NCI-H524 treated with DMSO at 0.1 percent for 48 hours (cell line): ENCODE measurements around the gene ZNF605.
"Not testable (repeated sequence)": the region's sequence is repeated elsewhere in the genome, so short reads cannot be mapped to it uniquely, and the experiment has no call there.

Experiments
- DNase-seq: peaks from one replicate; lab custom pipeline; 2025; lab: John Stamatoyannopoulos, UW

Gene ZNF605

DNA sequence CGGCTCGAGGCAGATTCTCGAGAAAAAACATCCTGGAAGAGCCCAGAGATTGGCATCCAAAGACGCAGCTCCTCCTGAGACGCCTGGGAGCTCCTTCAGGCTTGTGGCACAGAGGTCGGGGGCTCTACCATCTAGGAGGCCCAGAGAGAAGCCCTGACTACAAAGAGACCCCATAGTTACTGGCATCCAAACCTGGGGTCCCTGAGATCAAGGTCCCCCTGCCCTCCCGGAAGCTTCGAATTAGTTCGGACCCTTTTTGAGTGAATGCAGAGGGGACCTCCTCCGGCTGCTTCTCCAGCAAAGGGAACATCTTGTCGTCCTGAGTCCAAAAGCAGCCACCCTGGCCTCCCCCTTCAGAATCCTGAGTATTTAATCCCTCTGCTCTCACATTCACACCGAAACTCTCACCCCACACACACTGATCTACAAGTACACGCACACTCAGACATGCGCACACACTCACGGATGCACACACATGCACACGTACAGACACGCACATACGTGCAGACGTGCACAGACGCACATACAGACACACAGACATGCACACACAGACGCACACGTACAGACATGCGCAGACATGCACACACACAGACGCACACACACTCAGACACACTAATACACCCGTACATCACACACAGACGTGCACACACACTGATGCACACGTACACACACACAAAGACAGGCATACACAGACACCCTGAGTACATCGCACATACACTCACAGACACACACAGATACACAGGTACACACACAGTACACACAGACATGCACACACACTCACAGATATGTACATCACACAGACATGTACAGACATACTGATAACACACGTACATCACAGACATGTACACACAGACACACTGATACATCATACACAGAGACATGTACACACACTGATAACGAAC is 5.9 kb downstream of the ZNF605 start:
- DNase-seq, result no peak

DNA sequence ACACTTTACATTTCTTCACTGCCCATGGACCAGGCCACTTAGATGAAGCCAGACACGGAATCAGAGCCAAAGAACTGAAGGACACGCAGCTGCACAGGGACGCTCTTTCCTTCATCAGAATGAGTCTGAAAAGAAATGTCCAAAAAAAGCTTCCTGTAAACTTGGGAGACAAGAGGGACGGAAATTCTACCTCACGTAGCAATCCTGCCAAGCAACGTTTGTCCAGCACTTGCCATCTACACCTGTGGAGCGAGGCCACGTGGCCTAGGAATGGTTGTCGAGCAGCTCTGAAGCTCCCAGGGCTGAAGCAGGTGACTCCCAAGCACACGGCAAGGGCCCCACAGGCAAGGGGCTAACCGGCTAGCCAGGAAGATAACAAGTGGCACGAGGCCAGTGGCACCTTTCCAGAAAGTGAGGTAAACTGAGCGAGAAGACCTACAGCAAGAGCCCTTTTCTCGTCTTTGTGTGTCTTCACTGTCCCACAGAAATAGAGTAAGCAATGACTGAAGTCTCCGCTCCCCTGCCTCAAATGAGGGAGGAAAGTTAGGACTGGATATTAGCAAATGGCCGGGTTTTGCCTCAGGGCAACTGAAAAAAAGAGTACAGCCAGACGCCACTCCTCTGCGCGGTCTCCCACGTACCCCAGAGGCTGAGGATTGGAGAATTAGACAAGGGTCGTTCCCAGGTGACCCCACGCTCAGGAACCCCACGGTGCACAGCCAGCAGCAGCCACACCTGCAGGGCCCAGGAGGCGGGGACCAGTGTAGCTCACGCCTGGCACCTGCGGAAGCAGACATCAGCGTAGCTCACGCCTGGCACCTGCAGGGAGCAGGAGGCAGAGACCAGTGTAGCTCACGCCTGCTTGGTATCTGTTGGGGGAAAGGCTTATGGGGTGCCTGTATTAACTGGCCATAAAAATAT is 7.7 kb downstream of the ZNF605 start:
- DNase-seq, result no peak

DNA sequence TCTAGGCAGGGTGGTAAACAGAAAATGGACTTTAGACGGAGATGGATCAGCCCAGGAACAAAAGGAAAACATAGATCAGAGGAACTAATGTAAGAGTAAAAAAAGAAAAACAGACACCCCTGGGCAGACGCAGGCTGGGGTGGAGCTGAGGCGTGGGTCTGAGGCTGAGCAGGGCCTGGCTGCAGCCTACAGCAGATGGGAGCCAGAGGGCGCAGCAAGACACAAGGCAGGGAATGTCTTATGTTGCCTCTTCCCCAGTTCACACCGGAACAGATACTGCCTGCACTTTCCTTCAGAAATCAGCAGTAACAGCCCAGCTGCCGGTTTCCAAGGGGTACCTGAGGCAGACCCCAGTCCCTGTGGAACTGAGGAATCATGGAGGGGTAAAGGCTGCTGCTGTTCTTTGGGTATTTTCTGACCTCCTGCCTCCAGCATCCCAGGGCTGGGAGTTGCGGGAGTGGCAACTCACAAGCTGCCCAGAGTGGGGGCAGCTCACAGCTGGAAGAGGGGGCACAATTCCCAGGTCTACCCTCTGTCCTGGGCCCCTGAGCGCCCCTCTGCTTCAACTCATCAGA is 9.8 kb downstream of the ZNF605 start:
- no peak for DNase-seq

DNA sequence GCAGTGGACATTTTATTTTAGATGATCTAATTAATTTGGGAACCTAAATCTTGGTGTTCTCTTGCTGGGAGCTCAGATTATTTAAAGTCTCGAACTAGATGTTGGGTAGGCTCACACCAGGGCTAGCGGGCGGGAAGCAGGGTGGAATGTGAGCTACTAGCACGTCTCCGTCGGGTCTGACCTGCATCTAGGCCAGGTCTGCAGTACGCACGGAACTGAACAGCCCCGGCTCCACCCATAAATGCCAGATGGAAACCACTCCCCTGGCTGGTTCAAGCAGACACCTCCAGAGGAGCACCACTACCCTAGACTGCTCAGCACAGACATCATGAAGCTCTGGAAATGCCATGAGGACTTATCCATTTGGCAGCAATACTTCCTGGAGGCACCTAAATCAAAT is 10.3 kb downstream of the ZNF605 start:
- no peak for DNase-seq

DNA sequence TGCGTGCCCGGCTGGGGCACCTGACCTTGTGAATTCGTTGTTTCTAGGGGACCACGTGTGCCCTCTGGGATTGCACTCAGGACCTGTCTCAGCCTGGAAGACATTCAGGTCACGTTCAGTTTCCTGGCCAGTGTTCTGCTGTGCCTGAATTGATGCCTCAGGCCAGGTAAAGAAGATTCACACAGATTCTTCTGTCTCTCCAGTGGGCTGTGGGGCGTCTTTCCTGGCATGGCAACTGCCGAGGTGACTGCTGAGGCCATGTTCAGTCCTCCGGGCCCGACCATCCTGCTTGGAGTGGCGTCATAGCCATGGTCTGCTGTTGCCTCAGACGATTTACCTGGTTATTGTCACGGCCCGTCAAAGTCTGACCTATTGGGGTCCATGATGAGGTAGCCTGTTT is 13.5 kb downstream of the ZNF605 start:
- DNase-seq, result no peak

DNA sequence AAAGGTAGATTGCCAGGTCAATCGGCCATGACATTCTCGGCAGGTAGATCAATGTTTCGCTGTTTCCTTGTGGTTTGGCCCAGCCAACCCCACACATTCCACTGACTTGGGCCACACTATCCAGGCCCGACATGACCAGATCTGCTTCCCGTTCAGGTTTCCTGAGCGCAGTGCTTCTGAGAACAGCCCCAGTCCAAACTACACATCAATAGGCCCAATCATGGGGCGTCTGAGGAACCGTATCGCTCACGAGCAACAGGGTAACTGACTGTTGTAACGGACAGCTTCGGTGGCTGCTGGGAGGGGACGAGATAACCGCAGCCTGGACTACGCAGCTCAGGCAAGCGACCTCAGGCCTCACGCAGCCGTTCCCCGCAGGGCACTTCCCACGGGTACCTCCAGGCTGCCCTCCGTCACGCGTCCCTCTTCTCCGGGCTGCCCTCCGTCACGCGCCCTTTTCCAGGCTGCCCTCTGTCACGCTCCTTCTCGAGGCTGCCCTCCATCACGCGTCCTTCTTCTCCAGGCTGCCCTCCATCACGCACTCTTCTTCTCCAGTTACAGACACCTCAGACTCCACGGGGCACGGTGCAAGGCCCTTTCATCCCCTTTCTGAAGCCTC is 14.7 kb downstream of the ZNF605 start:
- DNase-seq, result no peak

DNA sequence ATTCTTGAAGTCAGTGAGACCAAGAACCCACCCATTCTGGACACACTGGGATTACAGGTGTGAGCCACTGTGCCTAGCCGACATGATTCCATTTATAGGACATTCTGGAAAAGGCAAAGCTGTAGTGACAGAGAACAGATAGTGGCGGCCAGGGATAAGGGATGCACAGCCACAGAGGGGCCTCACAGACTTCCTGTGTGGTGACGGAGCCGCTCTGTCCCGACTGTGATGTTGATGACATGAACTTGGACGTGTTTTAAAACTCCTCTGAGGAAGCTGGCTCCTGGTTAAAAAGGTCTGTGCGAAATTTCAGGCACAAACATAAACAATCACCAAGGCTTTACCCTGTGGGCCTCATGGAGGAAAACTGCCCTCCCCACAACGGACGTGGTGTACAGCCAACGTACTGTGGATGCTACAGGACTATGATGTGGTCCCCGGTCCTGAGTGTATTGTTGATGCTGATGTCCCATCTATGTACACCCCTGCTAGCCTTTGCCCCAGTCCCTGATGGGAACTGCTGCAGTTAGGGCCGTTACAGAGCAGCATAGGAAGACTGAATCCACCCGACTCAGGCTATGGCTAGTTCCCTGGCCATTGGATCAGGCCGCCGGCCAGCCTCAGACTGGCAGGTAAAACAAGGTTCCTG is 15.9 kb downstream of the ZNF605 start:
- DNase-seq, result no peak

DNA sequence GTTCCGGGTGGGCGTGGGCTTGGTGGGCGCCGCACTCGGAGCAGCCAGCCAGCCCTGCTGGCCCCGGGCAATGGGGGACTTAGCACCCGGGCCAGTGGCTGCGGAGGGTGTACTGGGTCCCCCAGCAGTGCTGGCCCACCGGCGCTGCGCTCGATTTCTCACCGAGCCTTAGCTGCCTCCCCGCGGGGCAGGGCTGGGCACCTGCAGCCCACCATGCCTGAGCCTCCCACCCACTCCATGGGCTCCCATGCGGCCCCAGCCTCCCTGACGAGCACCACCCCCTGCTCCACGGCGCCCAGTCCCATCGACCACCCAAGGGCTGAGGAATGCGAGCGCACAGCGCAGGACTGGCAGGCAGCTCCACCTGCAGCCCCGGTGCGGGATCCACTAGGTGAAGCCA is 17.3 kb downstream of the ZNF605 start:
- DNase-seq, result not testable (repeated sequence)

DNA sequence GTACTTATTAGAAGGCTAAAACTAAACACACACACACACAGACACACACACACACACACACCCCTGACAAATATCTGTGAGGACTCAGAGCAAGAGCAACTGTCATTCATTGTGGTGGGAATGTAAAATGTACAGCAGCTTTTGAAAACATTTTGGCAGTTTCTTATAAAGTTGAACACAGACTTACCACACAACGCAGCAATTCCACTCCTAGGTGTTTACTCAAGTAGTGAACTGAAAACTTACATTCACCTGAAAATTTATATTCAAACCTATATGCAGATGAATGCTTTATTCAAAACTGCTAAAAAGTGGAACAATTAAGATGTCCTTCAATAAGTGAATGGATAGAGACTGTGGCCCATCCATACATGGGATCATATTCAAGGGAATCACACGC is 18.6 kb downstream of the ZNF605 start:
- DNase-seq, result no peak

DNA sequence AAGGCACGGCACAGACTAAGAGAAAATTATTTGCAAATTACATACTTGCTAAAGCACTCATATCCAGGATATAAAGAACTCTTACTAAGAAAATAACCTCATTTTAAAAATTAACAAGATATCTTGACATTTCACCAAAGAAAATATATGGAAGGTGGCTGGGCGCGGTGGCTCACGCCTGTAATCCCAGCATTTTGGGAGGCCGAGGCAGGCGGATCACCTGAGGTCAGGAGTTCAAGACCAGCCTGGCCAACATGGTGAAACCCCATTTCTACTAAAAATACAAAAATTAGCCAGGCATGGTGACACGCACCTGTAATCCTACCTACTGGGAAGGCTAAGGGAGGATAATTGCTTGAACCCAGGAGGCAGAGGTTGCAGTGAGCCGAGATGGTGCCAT is 19.2 kb downstream of the ZNF605 start:
- DNase-seq, result not testable (repeated sequence)

DNA sequence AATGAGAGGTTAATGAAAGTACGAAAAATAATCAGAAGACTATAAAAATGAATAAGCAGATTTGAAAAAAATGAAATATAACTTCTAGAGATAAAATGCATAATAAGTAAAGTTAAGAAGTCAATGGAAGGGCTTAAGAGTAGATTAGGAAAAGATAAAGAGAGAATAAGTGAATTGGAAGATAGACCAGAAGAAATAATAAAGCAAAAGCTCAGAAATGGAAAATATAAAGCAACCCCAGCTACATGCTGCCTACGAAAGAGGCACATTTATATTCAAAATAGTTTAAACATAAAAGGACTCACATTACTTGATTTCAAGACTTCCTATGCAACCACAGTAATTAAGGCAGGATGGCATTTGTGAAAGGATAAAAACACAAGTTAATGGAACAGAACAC is 19.9 kb downstream of the ZNF605 start:
- no peak for DNase-seq

DNA sequence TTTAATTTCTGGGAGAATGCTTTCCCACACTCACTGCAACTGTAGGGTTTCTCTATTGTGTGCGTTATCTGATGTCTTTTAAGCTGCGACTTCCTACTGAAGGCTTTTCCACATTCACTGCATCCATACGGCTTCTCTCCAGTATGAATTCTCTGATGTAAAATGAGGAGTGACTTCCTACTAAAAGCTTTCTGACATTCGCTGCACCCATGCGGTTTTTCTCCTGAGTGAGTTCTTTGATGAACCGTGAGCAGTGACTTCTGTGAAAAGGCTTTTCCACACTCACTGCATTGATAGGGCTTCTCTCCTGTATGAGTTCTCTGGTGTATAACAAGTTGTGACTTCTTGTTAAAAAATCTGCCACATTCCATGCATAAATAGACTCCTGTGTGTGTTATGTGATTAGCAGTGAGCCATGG is 29.7 kb downstream of the ZNF605 start:
- DNase-seq, result no peak

DNA sequence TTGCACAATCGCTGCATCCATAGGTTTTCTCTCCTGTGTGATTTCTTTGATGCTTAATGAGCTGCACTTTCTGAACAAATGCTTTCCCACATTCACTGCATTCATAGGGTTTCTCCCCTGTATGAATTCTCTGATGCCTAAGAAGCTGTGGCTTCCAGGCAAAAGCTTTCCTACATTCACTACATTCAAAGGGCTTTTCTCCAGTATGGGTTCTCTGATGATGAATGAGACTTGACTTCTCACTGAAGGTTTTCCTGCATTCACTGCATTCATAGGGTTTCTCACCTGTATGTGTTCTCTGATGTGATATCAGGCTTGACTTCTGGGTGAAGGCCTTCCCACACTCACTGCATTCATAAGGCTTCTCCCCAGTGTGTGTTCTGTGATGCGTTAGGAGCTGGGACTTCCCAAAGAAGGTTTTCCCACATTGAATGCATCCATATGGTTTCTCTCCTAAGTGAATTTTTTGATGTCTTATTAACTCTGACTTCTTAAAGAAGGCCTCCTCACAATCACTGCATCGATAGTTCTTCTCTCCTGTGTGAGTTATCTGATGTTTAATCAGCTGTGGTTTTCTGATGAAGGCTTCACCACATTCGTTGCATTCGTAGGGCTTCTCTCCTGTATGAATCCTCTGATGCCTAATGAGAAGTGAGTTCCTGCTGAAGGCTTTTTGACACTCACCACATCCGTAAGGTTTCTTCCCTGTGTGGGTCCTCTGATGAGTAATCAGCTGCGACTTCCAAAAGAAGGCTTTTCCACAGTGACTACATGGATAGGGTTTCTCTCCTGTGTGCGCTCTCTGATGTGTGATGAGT is 30.3 kb downstream of the ZNF605 start:
- DNase-seq, result no peak

DNA sequence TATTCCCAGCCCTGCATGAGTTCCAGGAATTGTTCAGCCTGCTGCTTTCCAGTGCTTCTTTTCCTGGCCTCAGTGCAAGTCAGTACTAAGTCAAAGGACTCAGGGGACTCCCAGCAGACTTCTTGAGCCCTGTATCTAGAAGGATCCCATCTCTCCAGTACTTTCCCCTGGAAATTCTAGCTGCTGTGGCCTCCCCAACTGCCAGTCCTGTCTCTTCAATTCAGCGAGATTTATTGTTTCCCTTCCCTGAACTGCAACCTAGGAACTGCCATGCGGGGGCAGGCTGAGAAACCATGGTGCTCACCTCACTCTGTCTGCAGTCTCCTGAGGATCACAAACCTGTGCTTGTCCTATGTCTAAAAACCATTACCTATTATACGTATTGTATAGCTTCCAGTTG is 31.8 kb downstream of the ZNF605 start:
- DNase-seq, result no peak

DNA sequence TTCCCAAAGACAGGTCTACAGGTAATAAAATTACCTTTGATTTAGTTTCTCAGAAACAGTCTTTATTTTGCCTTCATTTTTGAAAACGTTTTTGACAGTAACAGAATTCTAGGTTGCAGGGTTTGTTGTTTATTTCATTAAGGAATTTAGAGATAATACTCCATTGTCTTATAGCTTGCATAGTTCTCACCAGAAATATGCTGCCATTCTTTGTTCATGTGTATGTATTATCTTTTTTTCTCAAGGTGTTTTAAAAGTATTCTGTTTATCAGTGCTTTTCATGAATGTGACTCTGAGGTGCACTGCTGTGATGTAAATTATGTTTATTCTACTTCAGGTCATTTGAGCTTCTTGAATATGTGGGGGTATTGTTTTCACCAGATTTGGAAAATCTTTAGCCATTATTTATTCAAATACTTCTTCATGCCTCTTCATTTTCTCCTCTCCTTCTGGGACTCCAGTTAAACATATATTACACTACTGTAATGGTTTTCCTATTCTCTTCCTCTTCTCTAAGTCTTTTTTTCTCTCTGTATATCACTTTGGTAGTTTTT is 32.7 kb downstream of the ZNF605 start:
- DNase-seq, result no peak

DNA sequence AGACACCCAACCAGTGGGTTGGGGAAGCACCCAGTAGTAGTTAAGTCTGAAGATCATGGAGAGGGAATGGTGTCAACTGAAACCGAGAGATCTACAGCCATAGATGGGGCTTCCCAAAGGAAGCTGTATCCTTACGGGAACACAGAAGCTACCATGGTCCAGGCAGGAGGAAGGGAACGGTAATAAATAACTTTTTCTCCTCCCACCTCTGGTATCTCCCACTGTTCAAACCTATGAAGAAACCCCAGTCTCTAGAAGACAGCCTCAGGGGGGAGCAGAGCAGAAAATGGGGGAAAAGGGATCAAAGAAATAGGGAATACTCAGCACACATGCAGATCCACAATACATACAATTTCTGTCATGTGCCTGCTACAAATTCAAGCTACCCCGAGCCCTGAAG is 33.4 kb downstream of the ZNF605 start:
- no peak for DNase-seq

DNA sequence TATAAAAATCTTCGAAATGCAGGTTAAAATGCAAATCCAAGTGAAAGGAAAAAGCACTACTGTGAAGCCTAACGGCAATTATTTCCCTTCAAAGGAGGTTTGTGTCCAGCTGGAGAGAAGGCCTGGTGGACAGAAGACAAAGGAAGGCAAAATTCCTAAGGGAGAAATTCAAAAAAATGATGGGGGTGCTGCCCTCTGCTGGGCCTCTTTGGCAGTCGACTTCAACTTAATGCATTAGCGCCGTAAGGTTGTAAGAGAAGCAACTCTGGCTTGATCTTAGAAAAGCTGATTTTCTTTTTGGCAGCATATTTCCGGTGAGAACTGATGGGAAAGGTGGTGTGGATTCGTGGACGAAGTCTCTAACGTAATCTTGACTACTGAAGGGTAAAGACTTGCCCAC is 34.4 kb downstream of the ZNF605 start:
- DNase-seq, result no peak

DNA sequence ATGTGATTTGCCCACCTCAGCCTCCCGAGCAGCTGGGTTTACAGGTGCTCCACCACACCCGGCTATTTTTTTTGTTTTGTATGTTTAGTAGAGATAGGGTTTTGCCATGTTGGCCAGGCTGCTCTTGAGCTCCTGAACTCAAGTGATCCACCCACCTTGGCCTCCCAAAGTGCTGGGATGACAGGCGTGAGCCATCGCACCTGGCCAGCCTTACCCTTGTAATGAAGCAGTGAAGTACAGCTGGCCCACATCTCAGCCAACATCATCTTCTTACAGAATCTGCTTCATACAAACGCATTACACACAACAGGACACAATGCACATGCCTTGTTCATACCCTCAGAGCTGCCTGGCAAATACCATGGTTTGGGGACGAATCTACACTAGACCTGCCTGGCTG is 37.4 kb downstream of the ZNF605 start:
- DNase-seq, result no peak

DNA sequence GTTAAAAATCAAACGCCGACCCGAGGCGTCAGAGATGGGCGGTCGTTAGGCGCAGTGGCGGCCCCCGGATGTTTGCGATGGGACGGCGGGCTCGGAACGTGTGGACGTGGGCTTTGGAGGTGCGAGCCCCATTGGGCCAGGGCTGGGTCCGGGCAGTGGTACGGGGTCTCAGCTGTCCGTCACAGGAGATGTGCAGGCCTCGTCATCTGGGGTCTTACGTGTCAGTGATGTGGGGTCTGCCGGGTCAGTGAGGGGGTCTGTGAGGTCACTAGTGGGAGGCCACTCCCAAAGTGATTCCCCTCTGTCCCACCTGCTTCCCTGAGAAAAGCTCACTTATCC is 47.1 kb downstream of the ZNF605 start:
- DNase-seq, result no peak

DNA sequence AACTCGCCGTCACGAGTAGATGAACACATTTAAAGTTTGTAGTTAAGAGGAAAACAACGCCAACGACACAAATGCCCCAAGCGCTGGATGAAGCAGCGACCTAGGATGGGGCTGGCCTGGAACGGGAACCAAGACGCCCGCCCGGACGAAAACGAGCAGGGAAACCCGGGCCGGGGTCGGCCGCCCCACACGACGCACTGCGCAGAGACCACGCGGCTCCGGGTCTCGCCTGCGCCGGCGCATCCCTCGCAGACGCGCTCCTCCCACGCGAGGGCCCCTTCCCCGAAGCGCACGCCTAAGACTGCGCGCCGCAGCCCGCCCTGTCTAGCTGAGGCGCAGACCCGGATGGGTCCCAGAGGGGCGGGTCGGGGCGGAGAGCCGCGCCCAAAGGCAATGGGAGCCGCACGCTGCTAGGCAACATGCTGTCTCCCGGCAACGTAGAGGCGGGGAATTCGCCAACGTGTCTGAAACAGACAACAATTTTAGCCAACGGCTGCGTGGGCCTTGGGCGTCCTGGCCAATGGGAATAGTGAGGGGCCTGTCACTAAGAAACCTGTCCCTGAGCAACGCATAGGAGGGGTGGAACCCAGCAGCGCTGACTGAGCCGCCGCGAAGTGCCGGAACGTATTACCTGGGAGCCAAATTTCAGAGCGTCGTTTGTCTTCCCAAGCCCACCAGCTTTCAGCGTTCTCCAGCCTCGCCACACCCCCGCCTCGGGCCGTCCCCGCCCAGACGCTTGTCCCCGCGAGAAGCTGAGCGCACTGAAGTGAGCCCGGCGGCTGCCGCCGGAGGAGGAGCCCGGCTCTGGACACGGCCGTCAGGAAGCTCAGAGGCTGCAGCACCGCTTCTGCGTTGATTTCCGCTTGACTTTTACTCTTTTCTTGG is 47.7 kb downstream of the ZNF605 start:
- peak; percentile 90 for DNase-seq
